Measurements from ENCODE around the gene TSHZ3. TPM values are rescaled to one million over a fixed set of nuclear protein-coding genes. Genes with fewer than 3 reads are reported as not detected.

The TSHZ3 gene
- total RNA-seq, 8 experiments from 2014 or later = 2.2 to 22.2 (median 14.0) TPM

- H3K4me3 ChIP-seq = no peak overlapping the region
- ATAC-seq (replicated peaks in 6 of 8) = no peak
- WGBS, 10 experiments = 73 to 100% (median 94%) methylated on average over 1 to 5 of the region's 7 CpGs; no CpG with 5 or more reads in 3 of the 10 experiments
- in situ Hi-C loops (cut with MboI; ENCODE audit: low pct_unique_long_range_greater_than_20kb in 2 of 9, low sequenced_read_pairs in 9 of 9, unreplicated experiment in 9 of 9) = no loop called here
- H3K4me1 ChIP-seq (replicated peaks in 1 of 2) = peaks cover 18 to 19% of the 10 kb centered on the region in 2 donors
- H3K27ac ChIP-seq = no peak overlapping the region
Observed at GRCh38 chr19:31260171-31260933, 88.9 kb downstream of the TSHZ3 start.

- in situ Hi-C loops (cut with MboI; ENCODE audit: low pct_unique_long_range_greater_than_20kb in 2 of 9, low sequenced_read_pairs in 9 of 9, unreplicated experiment in 9 of 9) = no loop called here
- WGBS, 10 experiments = 72 to 100% (median 89%) methylated on average over 1 to 10 of the region's 15 CpGs
Observed at GRCh38 chr19:31258211-31259052, 90.8 kb downstream of the TSHZ3 start.

GRCh38 chr19:31257426-31258130, 91.7 kb downstream of the TSHZ3 start:
- ATAC-seq (replicated peaks in 6 of 8) = no peak
- H3K27ac ChIP-seq = no peak overlapping the region
- H3K4me3 ChIP-seq = no peak overlapping the region
- WGBS, 10 experiments = 50 to 100% (median 94%) methylated on average over 1 to 6 of the region's 11 CpGs; no CpG with 5 or more reads in 3 of the 10 experiments
- in situ Hi-C loops (cut with MboI; ENCODE audit: low pct_unique_long_range_greater_than_20kb in 2 of 9, low sequenced_read_pairs in 9 of 9, unreplicated experiment in 9 of 9) = no loop called here
- peaks cover 18 to 26% of the 10 kb centered on the region in 2 donors for H3K4me1 ChIP-seq (replicated peaks in 1 of 2)

More at GRCh38 chr19:31258211-31259052, 90.8 kb downstream of the TSHZ3 start:
- Histone ChIP-seq H3K4me1 (replicated peaks in 1 of 2) (peaks cover 18 to 26% of the 10 kb centered on the region in 2 donors), H3K4me3 (no peak overlapping the region), H3K27ac (no peak overlapping the region)
- no peak for ATAC-seq (replicated peaks in 6 of 8)

GRCh38 chr19:31257025-31257424, 92.2 kb downstream of the TSHZ3 start:
- H3K4me3 ChIP-seq = no peak overlapping the region
- H3K27ac ChIP-seq = no peak overlapping the region
- in situ Hi-C loops (cut with MboI; ENCODE audit: low pct_unique_long_range_greater_than_20kb in 2 of 9, low sequenced_read_pairs in 9 of 9, unreplicated experiment in 9 of 9) = no loop called here
- H3K4me1 ChIP-seq (replicated peaks in 1 of 2) = peaks cover 15 to 24% of the 10 kb centered on the region in 2 donors
- WGBS, 10 experiments = 83 to 100% (median 97%) methylated on average over 1 to 5 of the region's 9 CpGs; no CpG with 5 or more reads in 4 of the 10 experiments
- no peak for ATAC-seq (replicated peaks in 6 of 8)

GRCh38 chr19:31256593-31256960, 92.7 kb downstream of the TSHZ3 start:
- no peak overlapping the region for H3K4me3 ChIP-seq
- WGBS, 10 experiments = 94 to 100% (median 100%) methylated on average over 1 to 3 of the region's 8 CpGs; no CpG with 5 or more reads in 4 of the 10 experiments
- peak in 3 of 8 experiments; percentile 12 to 18 (median 13) for ATAC-seq (replicated peaks in 6 of 8)
- in situ Hi-C loops (cut with MboI; ENCODE audit: low pct_unique_long_range_greater_than_20kb in 2 of 9, low sequenced_read_pairs in 9 of 9, unreplicated experiment in 9 of 9) = no loop called here
- no peak overlapping the region for H3K27ac ChIP-seq
- H3K4me1 ChIP-seq (replicated peaks in 1 of 2) = peaks cover 11 to 19% of the 10 kb centered on the region in 2 donors

- ATAC-seq (replicated peaks in 6 of 8) = peak in 5 of 8 experiments; percentile 12 to 66 (median 63)
- in situ Hi-C loops (cut with MboI; ENCODE audit: low pct_unique_long_range_greater_than_20kb in 2 of 9, low sequenced_read_pairs in 9 of 9, unreplicated experiment in 9 of 9) = no loop called here
- Histone ChIP-seq H3K4me3 (no peak overlapping the region), H3K4me1 (replicated peaks in 1 of 2) (peaks cover 10 to 17% of the 10 kb centered on the region in 2 donors), H3K27ac (peak overlapping the region in 1 of 2 donors; percentile 23)
- 48 to 100% (median 90%) methylated on average over 1 to 4 of the region's 11 CpGs; no CpG with 5 or more reads in 1 of the 10 experiments for WGBS, 10 experiments
Observed at GRCh38 chr19:31255831-31256592, 93.2 kb downstream of the TSHZ3 start.

- WGBS, 10 experiments = 50 to 100% (median 68%) methylated on average over 1 to 6 of the region's 13 CpGs; no CpG with 5 or more reads in 4 of the 10 experiments
- ATAC-seq (replicated peaks in 6 of 8) = peak in 5 of 8 experiments; percentile 28 to 55 (median 42)
- H3K4me1 ChIP-seq (replicated peaks in 1 of 2) = peaks cover 10 to 17% of the 10 kb centered on the region in 2 donors
- in situ Hi-C loops (cut with MboI; ENCODE audit: low pct_unique_long_range_greater_than_20kb in 2 of 9, low sequenced_read_pairs in 9 of 9, unreplicated experiment in 9 of 9) = no loop called here
- H3K4me3 ChIP-seq = no peak overlapping the region
- H3K27ac ChIP-seq = no peak overlapping the region
Observed at GRCh38 chr19:31255174-31255799, 93.9 kb downstream of the TSHZ3 start.

GRCh38 chr19:31254611-31255010, 94.6 kb downstream of the TSHZ3 start:
- 33 to 100% (median 82%) methylated on average over 1 to 4 of the region's 4 CpGs; no CpG with 5 or more reads in 2 of the 10 experiments for whole genome bisulfite sequencing, 10 experiments
- in situ Hi-C loops (cut with MboI; ENCODE audit: low pct_unique_long_range_greater_than_20kb in 2 of 9, low sequenced_read_pairs in 9 of 9, unreplicated experiment in 9 of 9) = no loop called here
- ATAC-seq (replicated peaks in 6 of 8) = peak in 4 of 8 experiments; percentile 23 to 55 (median 32)

GRCh38 chr19:31254180-31254551, 95.1 kb downstream of the TSHZ3 start:
- WGBS, 10 experiments = 20 to 100% (median 78%) methylated on average over 1 to 3 of the region's 7 CpGs; no CpG with 5 or more reads in 6 of the 10 experiments
- Histone ChIP-seq H3K4me3 (no peak overlapping the region), H3K27ac (no peak overlapping the region), H3K4me1 (replicated peaks in 1 of 2) (peaks cover 10 to 20% of the 10 kb centered on the region in 2 donors)
- peak in 5 of 8 experiments; percentile 29 to 63 (median 47) for ATAC-seq (replicated peaks in 6 of 8)
- in situ Hi-C loops (cut with MboI; ENCODE audit: low pct_unique_long_range_greater_than_20kb in 2 of 9, low sequenced_read_pairs in 9 of 9, unreplicated experiment in 9 of 9) = no loop called here

More at GRCh38 chr19:31254611-31255010, 94.6 kb downstream of the TSHZ3 start:
- Histone ChIP-seq H3K4me3 (no peak overlapping the region), H3K4me1 (replicated peaks in 1 of 2) (peaks cover 10 to 17% of the 10 kb centered on the region in 2 donors), H3K27ac (no peak overlapping the region)

- H3K4me1 ChIP-seq (replicated peaks in 1 of 2) = peaks cover 10 to 20% of the 10 kb centered on the region in 2 donors
- peak in 3 of 8 experiments; percentile 21 to 66 (median 63) for ATAC-seq (replicated peaks in 6 of 8)
- in situ Hi-C loops (cut with MboI; ENCODE audit: low pct_unique_long_range_greater_than_20kb in 2 of 9, low sequenced_read_pairs in 9 of 9, unreplicated experiment in 9 of 9) = no loop called here
- no peak overlapping the region for H3K27ac ChIP-seq
- H3K4me3 ChIP-seq = no peak overlapping the region
- 4 to 90% (median 84%) methylated on average over 1 to 5 of the region's 6 CpGs; no CpG with 5 or more reads in 2 of the 10 experiments for WGBS, 10 experiments
Observed at GRCh38 chr19:31253526-31254179, 95.6 kb downstream of the TSHZ3 start.

- no peak for ATAC-seq (replicated peaks in 6 of 8)
- in situ Hi-C loops (cut with MboI; ENCODE audit: low pct_unique_long_range_greater_than_20kb in 2 of 9, low sequenced_read_pairs in 9 of 9, unreplicated experiment in 9 of 9) = no loop called here
- Histone ChIP-seq H3K4me1 (replicated peaks in 1 of 2) (peaks cover 10 to 20% of the 10 kb centered on the region in 2 donors), H3K4me3 (no peak overlapping the region), H3K27ac (no peak overlapping the region)
- 83 to 100% (median 100%) methylated on average over 1 to 2 of the region's 2 CpGs; no CpG with 5 or more reads in 4 of the 10 experiments for WGBS, 10 experiments
Observed at GRCh38 chr19:31252441-31252840, 96.8 kb downstream of the TSHZ3 start.
